ENCODE results near the gene GALK2. TPM values are rescaled to one million over a fixed set of nuclear protein-coding genes. Genes with fewer than 3 reads are reported as not detected.
"Not testable (repeated sequence)": the region's sequence is repeated elsewhere in the genome, so short reads cannot be mapped to it uniquely, and the experiment has no call there.

GALK2 gene
- total and polyA plus RNA-seq, 2 donors (not counting 1 experiment from before 2014, with no cell fraction given): 11.2 to 23.1 TPM

DNA sequence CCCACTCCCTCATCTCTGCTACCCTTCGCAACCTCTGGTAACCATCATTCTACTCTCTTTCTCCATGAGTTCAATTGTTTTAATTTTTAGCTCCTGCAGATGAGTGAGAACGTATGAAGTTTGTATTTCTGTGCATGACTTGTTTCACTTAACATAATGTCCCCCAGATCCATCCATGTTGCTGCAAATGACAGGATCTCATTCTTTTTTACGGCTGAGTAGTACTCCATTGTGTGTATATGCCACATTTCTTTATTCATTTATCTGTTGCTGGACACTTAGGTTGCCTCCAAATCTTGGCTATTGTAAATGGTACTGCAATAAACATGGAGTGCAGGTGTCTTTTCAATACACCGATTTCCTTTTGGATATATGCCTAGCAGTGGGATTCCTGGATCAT is 12.1 kb downstream of the GALK2 start:
- Histone ChIP-seq H3K27ac (ENCODE audit: low read length in 2 of 2) (no peak overlapping the region), H3K4me2 (replicated peaks; ENCODE audit: low read depth, low read length, poor library complexity, severe bottlenecking) (no peak overlapping the region), H3K4me3 (ENCODE audit: control extremely low read depth in 1 of 5, extremely low read depth in 1 of 5, insufficient read depth in 1 of 5, low read depth in 2 of 5, low read length in 4 of 5) (no peak overlapping the region), H3K9ac (ENCODE audit: low read length) (no peak overlapping the region), H4K20me1 (ENCODE audit: control insufficient read depth, insufficient read depth, low read length, poor library complexity, severe bottlenecking) (no peaks in the 10 kb centered on the region), H3K27me3 (replicated peaks in 1 of 4; ENCODE audit: control extremely low read depth in 1 of 4, control insufficient read depth in 3 of 4, insufficient read depth in 4 of 4, low read length in 3 of 4) (no peaks in the 10 kb centered on the region), H3K36me3 (replicated peaks in 1 of 2; ENCODE audit: control extremely low read depth in 1 of 2, control insufficient read depth in 1 of 2, extremely low read depth in 1 of 2, insufficient read depth in 2 of 2, low read length in 1 of 2) (no peaks in the 10 kb centered on the region), H3K4me1 (ENCODE audit: control insufficient read depth in 2 of 2, insufficient read depth in 2 of 2, low read length in 2 of 2) (no peaks in the 10 kb centered on the region), H2AFZ (ENCODE audit: insufficient read depth, low read depth, low read length, poor library complexity, severe bottlenecking) (no peak overlapping the region), H3K9me3 (ENCODE audit: control extremely low read depth in 1 of 3, control insufficient read depth in 2 of 3, insufficient read depth in 1 of 3, low read length in 2 of 3) (peaks cover 0 to 1% (median 0%) of the 10 kb centered on the region in 3 donors), H3K79me2 (ENCODE audit: control insufficient read depth, insufficient read depth, low read length) (peaks cover 12% of the 10 kb centered on the region)
- ChIA-PET CTCF (no interaction called here), POLR2A (no interaction called here)
- H3K9me3 Mint-ChIP-seq (ENCODE audit: insufficient read depth): peaks cover 5% of the 10 kb centered on the region
- intact Hi-C loops (cut with micrococcal nuclease): no loop called here
- no peak for ATAC-seq (ENCODE audit: low read depth)
- H3K27me3 Mint-ChIP-seq: no peaks in the 10 kb centered on the region
- no peak overlapping the region for H3K4me3 Mint-ChIP-seq
- no peak overlapping the region for H3K27ac Mint-ChIP-seq
- peaks cover 8% of the 10 kb centered on the region for H3K4me1 Mint-ChIP-seq
- TF ChIP-seq, protein P1, sequence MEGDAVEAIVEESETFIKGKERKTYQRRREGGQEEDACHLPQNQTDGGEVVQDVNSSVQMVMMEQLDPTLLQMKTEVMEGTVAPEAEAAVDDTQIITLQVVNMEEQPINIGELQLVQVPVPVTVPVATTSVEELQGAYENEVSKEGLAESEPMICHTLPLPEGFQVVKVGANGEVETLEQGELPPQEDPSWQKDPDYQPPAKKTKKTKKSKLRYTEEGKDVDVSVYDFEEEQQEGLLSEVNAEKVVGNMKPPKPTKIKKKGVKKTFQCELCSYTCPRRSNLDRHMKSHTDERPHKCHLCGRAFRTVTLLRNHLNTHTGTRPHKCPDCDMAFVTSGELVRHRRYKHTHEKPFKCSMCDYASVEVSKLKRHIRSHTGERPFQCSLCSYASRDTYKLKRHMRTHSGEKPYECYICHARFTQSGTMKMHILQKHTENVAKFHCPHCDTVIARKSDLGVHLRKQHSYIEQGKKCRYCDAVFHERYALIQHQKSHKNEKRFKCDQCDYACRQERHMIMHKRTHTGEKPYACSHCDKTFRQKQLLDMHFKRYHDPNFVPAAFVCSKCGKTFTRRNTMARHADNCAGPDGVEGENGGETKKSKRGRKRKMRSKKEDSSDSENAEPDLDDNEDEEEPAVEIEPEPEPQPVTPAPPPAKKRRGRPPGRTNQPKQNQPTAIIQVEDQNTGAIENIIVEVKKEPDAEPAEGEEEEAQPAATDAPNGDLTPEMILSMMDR (IDR thresholded peaks at IDR 0.05): no peak
- TF ChIP-seq EZH2 (IDR thresholded peaks at IDR 0.05; ENCODE audit: borderline replicate concordance, insufficient read depth, low read depth, low read length, poor library complexity, severe bottlenecking): no peak
- no peak for DNase-seq
- WGBS (ENCODE audit: insufficient coverage): 100% methylated on average over 1 of the region's 4 CpGs

DNA sequence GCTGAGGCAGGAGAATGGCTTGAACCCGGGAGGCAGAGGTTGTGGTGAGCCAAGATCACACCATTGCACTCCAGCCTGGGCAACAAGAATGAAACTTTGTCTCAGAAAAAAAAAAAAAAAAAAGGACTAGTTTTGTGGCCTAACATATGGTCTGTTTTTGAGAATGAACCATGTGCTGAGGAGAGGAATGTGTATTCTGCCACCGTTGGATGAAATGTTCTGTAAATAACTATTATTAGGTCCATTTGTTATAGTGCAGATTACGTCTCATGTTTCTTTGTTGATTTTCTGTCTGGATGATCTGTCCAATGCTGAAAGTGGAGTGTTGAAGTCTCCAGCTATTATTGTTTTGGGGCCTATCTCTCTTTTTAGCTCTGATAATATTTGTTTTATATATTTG is 13.7 kb downstream of the GALK2 start:
- ATAC-seq (ENCODE audit: low read depth); DNase-seq: not testable (repeated sequence)

More for the DNA sequence above, 13.7 kb downstream of the GALK2 start:
- H3K9me3 ChIP-seq (ENCODE audit: control extremely low read depth in 1 of 3, control insufficient read depth in 2 of 3, insufficient read depth in 1 of 3, low read length in 2 of 3); H3K4me1 ChIP-seq (ENCODE audit: control insufficient read depth in 2 of 2, insufficient read depth in 2 of 2, low read length in 2 of 2); H3K27ac ChIP-seq (ENCODE audit: low read length in 2 of 2); H3K9ac ChIP-seq (ENCODE audit: low read length); CTCF ChIA-PET; H3K9me3 Mint-ChIP-seq (ENCODE audit: insufficient read depth); H3K4me3 ChIP-seq (ENCODE audit: control extremely low read depth in 1 of 5, extremely low read depth in 1 of 5, insufficient read depth in 1 of 5, low read depth in 2 of 5, low read length in 4 of 5); H3K4me1 Mint-ChIP-seq; H4K20me1 ChIP-seq (ENCODE audit: control insufficient read depth, insufficient read depth, low read length, poor library complexity, severe bottlenecking); H3K4me3 Mint-ChIP-seq; H3K4me2 ChIP-seq (replicated peaks; ENCODE audit: low read depth, low read length, poor library complexity, severe bottlenecking); H3K27me3 ChIP-seq (replicated peaks in 1 of 4; ENCODE audit: control extremely low read depth in 1 of 4, control insufficient read depth in 3 of 4, insufficient read depth in 4 of 4, low read length in 3 of 4); H3K36me3 ChIP-seq (replicated peaks in 1 of 2; ENCODE audit: control extremely low read depth in 1 of 2, control insufficient read depth in 1 of 2, extremely low read depth in 1 of 2, insufficient read depth in 2 of 2, low read length in 1 of 2); intact Hi-C loops (cut with micrococcal nuclease); POLR2A ChIA-PET; H3K27me3 Mint-ChIP-seq; H3K27ac Mint-ChIP-seq; H2AFZ ChIP-seq (ENCODE audit: insufficient read depth, low read depth, low read length, poor library complexity, severe bottlenecking): not testable (repeated sequence)
- peaks cover 22% of the 10 kb centered on the region for H3K79me2 ChIP-seq (ENCODE audit: control insufficient read depth, insufficient read depth, low read length)
- 100% methylated on average over 2 of the region's 3 CpGs for WGBS (ENCODE audit: insufficient coverage)
